WTC11 (cell line): ENCODE results near the gene TSPO. TPM values are rescaled to one million over a fixed set of nuclear protein-coding genes. Genes with fewer than 3 reads are reported as not detected.

Experiments used
- ATAC-seq: fragments of 200-7000 bp; cut with Tn5 transposase; 2 replicates; pipeline ENCODE4 v1.10.0; 2021; ENCODE audit warnings: mild to moderate bottlenecking, moderate library complexity
- CTCF ChIA-PET: fragments of 300-600 bp; sonication (Branson Sonifier 250); formaldehyde crosslinking; loops from one replicate; lab custom pipeline; 2021; ENCODE audit warnings: antibody characterized with exemption; lab: Charles Lee
- POLR2A ChIA-PET: fragments of 350-600 bp; sonication (Branson Sonifier 250); formaldehyde crosslinking; loops from one replicate; lab custom pipeline; 2021; ENCODE audit warnings: antibody characterized with exemption; lab: Charles Lee
- DNase-seq: peaks from one replicate; pipeline ENCODE4 v3.0.0; 2021; ENCODE audit warnings: low spot score
- H3K27ac Mint-ChIP-seq: 2 replicates; pipeline ENCODE4 v1.8.0; 2021; ENCODE audit warnings: mixed read lengths
- H3K27me3 Mint-ChIP-seq: 2 replicates; pipeline ENCODE4 v1.8.0; 2021; ENCODE audit warnings: low read depth, mild to moderate bottlenecking, moderate library complexity, mixed read lengths
- H3K36me3 Mint-ChIP-seq: 2 replicates; pipeline ENCODE4 v1.8.0; 2021; ENCODE audit warnings: mixed read lengths
- H3K4me1 Mint-ChIP-seq: 2 replicates; pipeline ENCODE4 v1.8.0; 2022; ENCODE audit warnings: mixed read lengths
- H3K4me3 Mint-ChIP-seq: 2 replicates; pipeline ENCODE4 v1.8.0; 2021; ENCODE audit warnings: mild to moderate bottlenecking, moderate library complexity, mixed read lengths
- H3K9me3 Mint-ChIP-seq: 2 replicates; pipeline ENCODE4 v1.8.0; 2021; ENCODE audit warnings: mixed read lengths
- AR ChIP-seq: fragments of 250-450 bp; sonication (Bioruptor Pico); IDR thresholded peaks from 2 replicates; pipeline ENCODE4 v1.9.0; 2021; ENCODE audit warnings: mild to moderate bottlenecking
- CTCF ChIP-seq: fragments of 200-600 bp; IDR thresholded peaks from 2 replicates; pipeline ENCODE4 v1.8.0; 2022; ENCODE audit warnings: antibody characterized with exemption
- FOXJ3 ChIP-seq: sonication (generic); formaldehyde crosslinking; IDR thresholded peaks from 2 replicates; pipeline ENCODE4 v1.9.0; 2021; ENCODE audit warnings: missing genetic modification reagents, mild to moderate bottlenecking, borderline replicate concordance
- GABPB1 ChIP-seq: sonication (generic); formaldehyde crosslinking; IDR thresholded peaks from 2 replicates; pipeline ENCODE4 v1.8.1; 2023; ENCODE audit warnings: mild to moderate bottlenecking, missing genetic modification reagents
- HMGA2 ChIP-seq: fragments of 250-450 bp; sonication (Bioruptor Pico); IDR thresholded peaks from 2 replicates; pipeline ENCODE4 v1.4.0; 2021; ENCODE audit warnings: mild to moderate bottlenecking, moderate library complexity
- HMGXB4 ChIP-seq: sonication (generic); formaldehyde crosslinking; IDR thresholded peaks from 2 replicates; pipeline ENCODE4 v1.8.1; 2023; ENCODE audit warnings: mild to moderate bottlenecking, moderate library complexity, missing genetic modification reagents
- IRF2 ChIP-seq: sonication (generic); formaldehyde crosslinking; IDR thresholded peaks from 2 replicates; pipeline ENCODE4 v1.8.0; 2022; ENCODE audit warnings: low read depth, missing genetic modification reagents, borderline replicate concordance
- MXD4 ChIP-seq: fragments of 250-450 bp; sonication (Bioruptor Pico); IDR thresholded peaks from 2 replicates; pipeline ENCODE4 v1.8.0; 2021; ENCODE audit warnings: mild to moderate bottlenecking, moderate library complexity, borderline replicate concordance
- NR1H2 ChIP-seq: sonication (generic); formaldehyde crosslinking; IDR thresholded peaks from 2 replicates; pipeline ENCODE4 v1.9.0; 2021; ENCODE audit warnings: mild to moderate bottlenecking, moderate library complexity, missing genetic modification reagents
- PRRX2 ChIP-seq: fragments of 250-450 bp; sonication (Bioruptor Pico); IDR thresholded peaks from 2 replicates; pipeline ENCODE4 v1.8.0; 2021; ENCODE audit warnings: mild to moderate bottlenecking
- RELA ChIP-seq: sonication (generic); formaldehyde crosslinking; IDR thresholded peaks from 2 replicates; pipeline ENCODE4 v1.8.1; 2022; ENCODE audit warnings: missing genetic modification reagents, mild to moderate bottlenecking, borderline replicate concordance
- RORB ChIP-seq: fragments of 250-450 bp; sonication (Bioruptor Pico); IDR thresholded peaks from 2 replicates; pipeline ENCODE4 v1.9.0; 2021; ENCODE audit warnings: mild to moderate bottlenecking
- SMAD3 ChIP-seq: sonication (generic); formaldehyde crosslinking; IDR thresholded peaks from 2 replicates; pipeline ENCODE4 v1.8.0; 2022; ENCODE audit warnings: missing genetic modification reagents, mild to moderate bottlenecking, borderline replicate concordance
- ZBTB43 ChIP-seq: sonication (generic); formaldehyde crosslinking; IDR thresholded peaks from 2 replicates; pipeline ENCODE4 v1.8.1; 2023; ENCODE audit warnings: mild to moderate bottlenecking, missing genetic modification reagents
- ZNF317 ChIP-seq: sonication (generic); formaldehyde crosslinking; IDR thresholded peaks from 2 replicates; pipeline ENCODE4 v1.8.1; 2023; ENCODE audit warnings: low read depth, mild to moderate bottlenecking, moderate library complexity, missing genetic modification reagents, borderline replicate concordance
- ZNF416 ChIP-seq: fragments of 250-450 bp; sonication (Bioruptor Pico); IDR thresholded peaks from 2 replicates; pipeline ENCODE4 v1.9.0; 2021; ENCODE audit warnings: mild to moderate bottlenecking, inconsistent platforms
- total RNA-seq: library from RNA; stranded (reverse); gene quantifications from 3 replicates; pipeline ENCODE4 v1.2.3, GENCODE V29; 2021

Gene TSPO
- total RNA-seq, 1 experiment from 2014 or later: 21.9 TPM

GRCh38 chr22:43182118-43182517 is 30.8 kb downstream of the TSPO start:
- H3K36me3 Mint-ChIP-seq: peaks cover 42% of the 10 kb centered on the region
- no peak overlapping the region for H3K4me3 Mint-ChIP-seq
- POLR2A ChIA-PET: no interaction called here
- ATAC-seq: no peak
- peaks cover 18% of the 10 kb centered on the region for H3K4me1 Mint-ChIP-seq
- TF ChIP-seq ZNF317 (no peak), IRF2 (CRISPR knock-in tag) (no peak), SMAD3 (no peak), CTCF (no peak)
- H3K27me3 Mint-ChIP-seq: no peaks in the 10 kb centered on the region
- H3K9me3 Mint-ChIP-seq: no peaks in the 10 kb centered on the region
- CTCF ChIA-PET: interaction anchor here (1.4 kb wide), 1 partner anchor 46 kb away, joined by 5 read pairs; no protein-coding TSS in a partner anchor
- DNase-seq: no peak
- no peak overlapping the region for H3K27ac Mint-ChIP-seq

GRCh38 chr22:43182726-43183125 is 31.4 kb downstream of the TSPO start:
- Mint-ChIP-seq H3K4me1 (peaks cover 18% of the 10 kb centered on the region), H3K4me3 (no peak overlapping the region), H3K27me3 (no peaks in the 10 kb centered on the region; the same call in 1 of the 2 replicates), H3K36me3 (peaks cover 37% of the 10 kb centered on the region), H3K9me3 (no peaks in the 10 kb centered on the region), H3K27ac (peak overlapping the region; percentile 78; the same call in 1 of the 2 replicates)
- ChIA-PET POLR2A (no interaction called here), CTCF (interaction anchor here (1.4 kb wide), 1 partner anchor 46 kb away, joined by 5 read pairs; no protein-coding TSS in a partner anchor)
- ATAC-seq: no peak
- no peak for DNase-seq
- TF ChIP-seq RORB (no peak), AR (CRISPR knock-in tag) (no peak), MXD4 (CRISPR knock-in tag) (no peak), HMGA2 (CRISPR knock-in tag) (no peak), PRRX2 (no peak), NR1H2 (CRISPR knock-in tag) (no peak), HMGXB4 (CRISPR knock-in tag) (no peak)

GRCh38 chr22:43183496-43184277 is 32.3 kb downstream of the TSPO start:
- no peaks in the 10 kb centered on the region for H3K9me3 Mint-ChIP-seq
- ATAC-seq (no peak), DNase-seq (no peak)
- ChIA-PET CTCF (interaction anchor here (1.4 to 4.9 kb wide), 2 partner anchors 43 to 45 kb away, joined by 5 to 85 read pairs; no protein-coding TSS in a partner anchor), POLR2A (interaction anchor here (0.6 kb wide), 1 partner anchor 172 kb away, joined by 4 read pairs; no protein-coding TSS in a partner anchor)
- TF ChIP-seq FOXJ3 (CRISPR knock-in tag): no peak
- no peak for TF ChIP-seq RELA
- TF ChIP-seq GABPB1: no peak
- no peak for TF ChIP-seq ZNF416
- no peak for TF ChIP-seq ZBTB43 (CRISPR knock-in tag)
- TF ChIP-seq, all 79 proteins: peak for 0
- Mint-ChIP-seq H3K4me1 (peaks cover 18% of the 10 kb centered on the region), H3K4me3 (peak overlapping the region; percentile 49), H3K36me3 (peaks cover 31% of the 10 kb centered on the region), H3K27ac (peak overlapping the region; percentile 76; the same call in 1 of the 2 replicates), H3K27me3 (no peaks in the 10 kb centered on the region; the same call in 1 of the 2 replicates)
